H1 (cell line): ENCODE data around the gene DAGLA. TPM values are rescaled to one million over a fixed set of nuclear protein-coding genes. Genes with fewer than 3 reads are reported as not detected.

Experiments used
- CBX5 ChIP-seq: fragments of 300-800, 300-1000 bp; sonication (generic); IDR thresholded peaks from 2 replicates; pipeline ENCODE4 v1.7.1; 2016; ENCODE audit warnings: antibody characterized with exemption, low read length, low read depth
- CHD2 ChIP-seq: IDR thresholded peaks from 2 replicates; pipeline ENCODE4 v1.6.1; 2012; ENCODE audit warnings: low read length, improper control_type of control experiment
- EGR1 ChIP-seq: IDR thresholded peaks from 2 replicates; pipeline ENCODE4 v1.6.1; 2011; ENCODE audit warnings: low read depth, low read length, borderline replicate concordance
- EP300 ChIP-seq, 2 experiments: IDR thresholded peaks; 1 replicate in 1 of 2; 2 replicates in 1 of 2; pipeline ENCODE4 v1.6.1; 2011 to 2012; ENCODE audit warnings: low read depth in 2 of 2, low read length in 2 of 2, mild to moderate bottlenecking in 2 of 2, borderline replicate concordance in 1 of 2, inconsistent platforms in 1 of 2, moderate library complexity in 1 of 2
- JUND ChIP-seq: IDR thresholded peaks from 2 replicates; pipeline ENCODE4 v1.6.1; 2011; ENCODE audit warnings: mild to moderate bottlenecking, improper control_type of control experiment, low read length
- RBBP5 ChIP-seq: IDR thresholded peaks from 2 replicates; pipeline ENCODE4 v1.7.1; 2012; ENCODE audit warnings: low read depth, mild to moderate bottlenecking, inconsistent platforms, low read length, moderate library complexity, borderline replicate concordance
- TAF1 ChIP-seq: IDR thresholded peaks from 2 replicates; pipeline ENCODE4 v1.6.1; 2011; ENCODE audit warnings: mild to moderate bottlenecking, low read depth, low read length
- polyA plus RNA-seq, 7 experiments: library from polyadenylated mRNA; depleted of rRNA in 3 of 7; stranded (reverse) in 5 of 7; unstranded in 2 of 7; fragments of >200 nt in 5 of 7; fragments of 200-250 nt in 2 of 7; gene quantifications; 1 replicate in 5 of 7; 2 replicates in 1 of 7; 4 replicates in 1 of 7; pipeline versions ENCODE4 v1.2.1 to v1.2.3, GENCODE V29; 2011 to 2013; ENCODE audit warnings: missing spikeins in 2 of 7, mixed read lengths in 2 of 7
- total RNA-seq: library from RNA; stranded (reverse); fragmentation: NEBNext Ultra II Directional; extraction: Animal tissue kit (Norgen Biotek cat#: 25700); gene quantifications from 2 replicates; pipeline ENCODE4 v1.2.1, GENCODE V29; 2021

DAGLA gene
- total and polyA plus RNA-seq, 2 of the 8 experiments (the other 6 are each of a cell fraction or from before 2014, with no cell fraction given), result 3.6 to 6.6 TPM

GRCh38 chr11:61737131-61737530 lies 56.9 kb downstream of the DAGLA start (continued):
- TF ChIP-seq CHD2, result no peak
- no peak for TF ChIP-seq TAF1
- TF ChIP-seq EGR1, result no peak
- TF ChIP-seq RBBP5, result no peak
- no peak for TF ChIP-seq EP300 (IDR thresholded peaks at IDR 0.05; ENCODE audit: borderline replicate concordance in 1 of 2, low read depth in 2 of 2, low read length in 2 of 2)
- no peak for TF ChIP-seq JUND
- no peak for TF ChIP-seq CBX5
- TF ChIP-seq, all 59 proteins: peak for 0
